Mammary epithelial cell (primary cell): Measurements from ENCODE around the gene PTPRN.

Source experiments
- CTCF ChIP-seq, 2 donors: IDR thresholded peaks in 1 of 2; conservative IDR thresholded peaks in 1 of 2; 2 replicates each; pipeline ENCODE4 v1.5.1; 2011 to 2012; ENCODE audit warnings: inconsistent platforms in 2 of 2, low read length in 2 of 2, mild to moderate bottlenecking in 2 of 2, control low read depth in 1 of 2, low read depth in 1 of 2; ENCODE audit not compliant: insufficient read depth in 1 of 2; ENCODE audit errors: extremely low read depth in 1 of 2
- EZH2 ChIP-seq: IDR thresholded peaks from 2 replicates; pipeline ENCODE4 v1.6.1; 2012; ENCODE audit warnings: low read length, inconsistent platforms, borderline replicate concordance

- TF ChIP-seq EZH2 (no peak), CTCF (conservative IDR thresholded peaks at IDR 0.05 in 1 of 2, IDR thresholded peaks at IDR 0.05 in 1 of 2; ENCODE audit: extremely low read depth in 1 of 2, insufficient read depth in 1 of 2, low read depth in 1 of 2, low read length in 2 of 2) (peak; percentile 8 to 19)
These were observed 11.3 kb downstream of the PTPRN start for GRCh38 chr2:219297766-219298456.
